ENCODE results near the gene ZCWPW2. TPM values are rescaled to one million over a fixed set of nuclear protein-coding genes. Genes with fewer than 3 reads are reported as not detected.

Gene ZCWPW2
- total and polyA plus RNA-seq, 9 of the 15 experiments (the other 6 are each of a cell fraction or from before 2014, with no cell fraction given): 0.10 to 0.77 (median 0.44) TPM

GRCh38 chr3:28544236-28544635 lies 195.7 kb downstream of the ZCWPW2 start:
- ATAC-seq: no peak
- H3K27me3 ChIP-seq (ENCODE audit: control insufficient read depth in 2 of 2, insufficient read depth in 2 of 2, low read length in 2 of 2): no peaks in the 10 kb centered on the region
- no peaks in the 10 kb centered on the region; the same call in none of the 2 replicates for H3K9me3 ChIP-seq (replicated peaks; ENCODE audit: control insufficient read depth, insufficient read depth, low read depth, low read length)
- H3K4me1 ChIP-seq (replicated peaks in 1 of 2; ENCODE audit: control insufficient read depth in 2 of 2, insufficient read depth in 2 of 2, low read length in 2 of 2): no peaks in the 10 kb centered on the region
- H3K9ac ChIP-seq (ENCODE audit: insufficient read depth in 1 of 2, low read depth in 2 of 2, low read length in 2 of 2): no peak overlapping the region
- H2AFZ ChIP-seq (ENCODE audit: low read depth, low read length): no peak overlapping the region
- H3K4me3 ChIP-seq: no peak overlapping the region
- ChIA-PET POLR2A (no interaction called here), CTCF (ENCODE audit: low intra/inter-chr PET ratio) (no interaction called here)
- in situ Hi-C loops (cut with MboI) (no loop called here), intact Hi-C loops (cut with micrococcal nuclease) (no loop called here)
- FAIRE-seq: no peak
- no peaks in the 10 kb centered on the region for H3K79me2 ChIP-seq (ENCODE audit: control insufficient read depth, insufficient read depth, low read length)
- no peak for TF ChIP-seq RCOR1 (IDR thresholded peaks at IDR 0.05; ENCODE audit: borderline replicate concordance in 1 of 2, low read depth in 2 of 2, low read length in 2 of 2)
- TF ChIP-seq ZNF584 (CRISPR knock-in tag; IDR thresholded peaks at IDR 0.05; ENCODE audit: low read depth): no peak
- TF ChIP-seq ZNF77 (CRISPR knock-in tag; IDR thresholded peaks at IDR 0.05): no peak
- TF ChIP-seq TCF7L2 (IDR thresholded peaks at IDR 0.05; ENCODE audit: low read depth, low read length): no peak
- TF ChIP-seq STAT5B (CRISPR knock-in tag; IDR thresholded peaks at IDR 0.05): no peak
- TF ChIP-seq LARP7 (IDR thresholded peaks at IDR 0.05): no peak
- no peak for TF ChIP-seq POLR2AphosphoS2 (IDR thresholded peaks at IDR 0.05; ENCODE audit: low read length)
- no peak for TF ChIP-seq ZNF75A (CRISPR knock-in tag; IDR thresholded peaks at IDR 0.05)
- H3K4me2 ChIP-seq (ENCODE audit: insufficient read depth, low read length): no peak overlapping the region
- H4K20me1 ChIP-seq (replicated peaks; ENCODE audit: control insufficient read depth, insufficient read depth, low read length): no peaks in the 10 kb centered on the region
- no peak for DNase-seq (ENCODE audit: extremely low read depth in 1 of 4, low spot score in 3 of 4)
- no peaks in the 10 kb centered on the region for H3K9me1 ChIP-seq (ENCODE audit: control insufficient read depth, insufficient read depth, low read length)
- no peak overlapping the region for H3K27ac ChIP-seq (ENCODE audit: extremely low read depth, low read depth, low read length)
- H3K36me3 ChIP-seq (ENCODE audit: control insufficient read depth, insufficient read depth, low read length): no peaks in the 10 kb centered on the region
- BruUV-seq (replicated peaks): no TSS peak
- WGBS (ENCODE audit: insufficient coverage, low coverage, missing lambda C conversion rate): 3% methylated on average over 3 of the region's 3 CpGs

GRCh38 chr3:28544831-28545230 lies 196.3 kb downstream of the ZCWPW2 start:
- POLR2A ChIA-PET: no interaction called here
- WGBS (ENCODE audit: insufficient coverage, low coverage, missing lambda C conversion rate): 0% methylated on average over 1 of the region's 1 CpG
- Histone ChIP-seq H3K27ac (ENCODE audit: extremely low read depth, low read depth, low read length) (no peak overlapping the region), H4K20me1 (replicated peaks; ENCODE audit: control insufficient read depth, insufficient read depth, low read length) (no peaks in the 10 kb centered on the region), H3K9me3 (replicated peaks; ENCODE audit: control insufficient read depth, insufficient read depth, low read depth, low read length) (no peaks in the 10 kb centered on the region; the same call in none of the 2 replicates), H3K9me1 (ENCODE audit: control insufficient read depth, insufficient read depth, low read length) (no peaks in the 10 kb centered on the region), H3K4me1 (replicated peaks in 1 of 2; ENCODE audit: control insufficient read depth in 2 of 2, insufficient read depth in 2 of 2, low read length in 2 of 2) (no peaks in the 10 kb centered on the region), H2AFZ (ENCODE audit: low read depth, low read length) (no peak overlapping the region), H3K79me2 (ENCODE audit: control insufficient read depth, insufficient read depth, low read length) (no peaks in the 10 kb centered on the region), H3K27me3 (ENCODE audit: control insufficient read depth in 2 of 2, insufficient read depth in 2 of 2, low read length in 2 of 2) (no peaks in the 10 kb centered on the region), H3K9ac (ENCODE audit: insufficient read depth in 1 of 2, low read depth in 2 of 2, low read length in 2 of 2) (no peak overlapping the region), H3K4me2 (ENCODE audit: insufficient read depth, low read length) (no peak overlapping the region), H3K4me3 (no peak overlapping the region), H3K36me3 (ENCODE audit: control insufficient read depth, insufficient read depth, low read length) (no peaks in the 10 kb centered on the region)
- CTCF ChIA-PET (ENCODE audit: low intra/inter-chr PET ratio): no interaction called here
- TF ChIP-seq HMBOX1 (IDR thresholded peaks at IDR 0.05) (no peak), ZFP91 (CRISPR knock-in tag; IDR thresholded peaks at IDR 0.05) (no peak), NR0B1 (IDR thresholded peaks at IDR 0.05; ENCODE audit: partially characterized antibody) (no peak), TARDBP (IDR thresholded peaks at IDR 0.05) (no peak), GTF2F1 (IDR thresholded peaks at IDR 0.05; ENCODE audit: low read depth, low read length) (no peak), SLC30A9 (CRISPR knock-in tag; IDR thresholded peaks at IDR 0.05) (no peak), HSF4 (CRISPR knock-in tag; IDR thresholded peaks at IDR 0.05; ENCODE audit: borderline replicate concordance) (no peak)
- DNase-seq (ENCODE audit: extremely low read depth in 1 of 4, low spot score in 3 of 4) (no peak), FAIRE-seq (no peak), ATAC-seq (no peak)
- in situ Hi-C loops (cut with MboI): no loop called here
- intact Hi-C loops (cut with micrococcal nuclease): no loop called here
- no TSS peak for BruUV-seq (replicated peaks)
